HepG2 (cell line): Measurements from ENCODE around the gene C1orf159. TPM values are rescaled to one million over a fixed set of nuclear protein-coding genes. Genes with fewer than 3 reads are reported as not detected.

ENCODE experiments used
- ATAC-seq: fragments of 200-7000 bp; cut with Tn5 transposase; 3 replicates; pipeline ENCODE4 v1.9.1; 2020; ENCODE audit warnings: mild to moderate bottlenecking, moderate library complexity
- BruUV-seq: library from RNA; stranded (reverse); fragments of 400-500 nt; replicated peaks from 2 replicates; lab custom pipeline; 2021; lab: Mats Ljungman, UMichigan
- CTCF ChIA-PET: fragments of 300-600 bp; formaldehyde crosslinking; extraction: SDS; loops from one replicate; lab custom pipeline; 2021; ENCODE audit warnings: low total read pairs, inconsistent platforms, low intra/inter-chr PET ratio; lab: Yijun Ruan, JAX
- POLR2A ChIA-PET: fragments of 350-600 bp; sonication (Branson Sonifier 250); formaldehyde crosslinking; loops from one replicate; lab custom pipeline; 2020; ENCODE audit warnings: antibody characterized with exemption, inconsistent platforms; lab: Yijun Ruan, JAX
- DNase-seq: peaks from one replicate; pipeline ENCODE4 v3.0.0-alpha.2; 2015; ENCODE audit warnings: low spot score
- FAIRE-seq: peaks from 3 replicates; lab custom pipeline; 2011; peaks lifted over from hg19 to GRCh38; lab: Jason Lieb, UNC
- H2AFZ ChIP-seq: one replicate; pipeline ENCODE4 v1.6.1; 2011; ENCODE audit warnings: low read length, inconsistent platforms
- H3K27ac ChIP-seq: fragments of 300-600 bp; 3 replicates; pipeline ENCODE4 v1.8.0; 2011; ENCODE audit warnings: mixed run types, mild to moderate bottlenecking, mixed read lengths, low read length, inconsistent platforms; ENCODE audit not compliant: insufficient read depth; ENCODE audit errors: extremely low read length
- H3K27me3 ChIP-seq, 2 experiments: fragments of 200-600 bp in 1 of 2; 2 replicates in 1 of 2; 3 replicates in 1 of 2; pipeline versions ENCODE4 v1.6.0 to v1.8.0; 2011; ENCODE audit warnings: low read length in 2 of 2, mild to moderate bottlenecking in 2 of 2, moderate library complexity in 2 of 2, inconsistent platforms in 1 of 2; ENCODE audit not compliant: insufficient read depth in 2 of 2, control insufficient read depth in 1 of 2
- H3K36me3 ChIP-seq, 2 experiments: fragments of 200-600 bp in 1 of 2; replicated peaks in 1 of 2; 2 replicates in 1 of 2; 3 replicates in 1 of 2; pipeline versions ENCODE4 v1.5.1 to v1.8.0; 2011; ENCODE audit warnings: low read length in 2 of 2, inconsistent platforms in 1 of 2; ENCODE audit not compliant: insufficient read depth in 2 of 2, control insufficient read depth in 1 of 2
- H3K4me1 ChIP-seq: 2 replicates; pipeline ENCODE4 v1.5.1; 2012; ENCODE audit warnings: low read length, inconsistent platforms; ENCODE audit not compliant: insufficient read depth
- H3K4me2 ChIP-seq: 2 replicates; pipeline ENCODE4 v1.6.0; 2011; ENCODE audit warnings: low read depth, low read length, inconsistent platforms
- H3K4me3 ChIP-seq, 3 experiments: fragments of 200-600 bp in 1 of 3; sonication (generic), shearing (Covaris generic) in 1 of 3; replicated peaks in 1 of 3; 2 replicates each; pipeline ENCODE4 v1.5.1; 2011 to 2016; ENCODE audit warnings: low read length in 3 of 3, inconsistent platforms in 2 of 3, low read depth in 2 of 3, mild to moderate bottlenecking in 2 of 3, control low read depth in 1 of 3, mixed read lengths in 1 of 3; ENCODE audit not compliant: insufficient read depth in 1 of 3
- H3K79me2 ChIP-seq: one replicate; pipeline ENCODE4 v1.6.1; 2011; ENCODE audit warnings: low read length, inconsistent platforms; ENCODE audit not compliant: insufficient read depth
- H3K9ac ChIP-seq: 2 replicates; pipeline ENCODE4 v1.6.0; 2011; ENCODE audit warnings: mild to moderate bottlenecking, low read depth, low read length, inconsistent platforms; ENCODE audit not compliant: insufficient read depth
- H3K9me3 ChIP-seq: 2 replicates; pipeline ENCODE4 v1.5.1; 2012; ENCODE audit warnings: mild to moderate bottlenecking, low read length
- H4K20me1 ChIP-seq: 2 replicates; pipeline ENCODE4 v1.6.0; 2011; ENCODE audit warnings: inconsistent platforms, mild to moderate bottlenecking, low read length, moderate library complexity; ENCODE audit not compliant: insufficient read depth
- FOXK1 ChIP-seq: sonication (generic); formaldehyde crosslinking; IDR thresholded peaks from 2 replicates; pipeline ENCODE4 v1.4.0; 2020; ENCODE audit warnings: low read depth, missing genetic modification reagents, borderline replicate concordance
- HNRNPUL1 ChIP-seq: fragments of 200-400 bp; formaldehyde crosslinking; IDR thresholded peaks from 2 replicates; pipeline ENCODE4 v1.6.1; 2017; ENCODE audit warnings: low read depth, mild to moderate bottlenecking, low read length, moderate library complexity
- SAFB2 ChIP-seq: sonication (generic); formaldehyde crosslinking; IDR thresholded peaks from 2 replicates; pipeline ENCODE4 v1.5.1; 2020; ENCODE audit warnings: missing genetic modification reagents, low read depth, mild to moderate bottlenecking, borderline replicate concordance
- SCMH1 ChIP-seq: sonication (generic); formaldehyde crosslinking; IDR thresholded peaks from 2 replicates; pipeline ENCODE4 v1.9.0; 2021; ENCODE audit warnings: missing genetic modification reagents, mild to moderate bottlenecking, borderline replicate concordance
- SMYD3 ChIP-seq: sonication (generic); formaldehyde crosslinking; IDR thresholded peaks from 2 replicates; pipeline ENCODE4 v1.8.1; 2023; ENCODE audit warnings: mild to moderate bottlenecking, missing genetic modification reagents
- ZNF781 ChIP-seq: sonication (generic); formaldehyde crosslinking; IDR thresholded peaks from 2 replicates; pipeline ENCODE4 v1.5.1; 2020; ENCODE audit warnings: borderline replicate concordance, mild to moderate bottlenecking, missing genetic modification reagents; ENCODE audit errors: not compliant biosample characterization
- ZNF790 ChIP-seq: sonication (generic); formaldehyde crosslinking; IDR thresholded peaks from 2 replicates; pipeline ENCODE4 v1.8.0; 2022; ENCODE audit warnings: missing genetic modification reagents, mild to moderate bottlenecking, borderline replicate concordance
- WGBS: methylation state at CpG from one replicate; pipeline ENCODE4 v1.1.6; 2017; ENCODE audit warnings: low lambda C conversion rate; 5-methylcytosine and 5-hydroxymethylcytosine counted together
- in situ Hi-C: cut with HindIII; loops from 2 replicates; pipeline ENCODE4 v1.10.0; 2017; ENCODE audit warnings: low pct_unique_long_range_greater_than_20kb; ENCODE audit not compliant: extremely low pct_ligation_motif_present
- intact Hi-C: fragments of 100-400 bp; cut with micrococcal nuclease; formaldehyde crosslinking; loops from one replicate; pipeline ENCODE4 v1.10.0; 2022; ENCODE audit not compliant: unreplicated experiment
- polyA plus RNA-seq, 8 experiments: library from polyadenylated mRNA; depleted of rRNA in 3 of 8; stranded (reverse) in 7 of 8; unstranded in 1 of 8; fragments of >200 nt; fragmentation: Illumina TruSeq in 4 of 8; extraction: Trizol in 4 of 8; gene quantifications; 2 replicates each; pipeline versions ENCODE4 v1.2.1 to v1.2.3, GENCODE V29; 2011 to 2016; ENCODE audit warnings: low read depth in 4 of 8, missing spikeins in 1 of 8, mixed read lengths in 1 of 8; ENCODE audit not compliant: insufficient read depth in 1 of 8
- total RNA-seq, 5 experiments: library from RNA; depleted of rRNA; stranded (reverse); fragments of >200 nt; fragmentation: Illumina TruSeq; extraction: Trizol; gene quantifications; 2 replicates each; pipeline ENCODE4 v1.2.3, GENCODE V29; 2016; ENCODE audit warnings: low read depth in 1 of 5
- TF ChIP-seq, protein P1 (sequence below): sonication (generic); formaldehyde crosslinking; IDR thresholded peaks from 2 replicates; pipeline ENCODE4 v1.4.0; 2020; ENCODE audit warnings: mild to moderate bottlenecking, missing genetic modification reagents, borderline replicate concordance

The C1orf159 gene
- total and polyA plus RNA-seq, 2 of the 13 experiments (the other 11 are each of a cell fraction or from before 2014, with no cell fraction given): 3.8 to 6.7 TPM

DNA sequence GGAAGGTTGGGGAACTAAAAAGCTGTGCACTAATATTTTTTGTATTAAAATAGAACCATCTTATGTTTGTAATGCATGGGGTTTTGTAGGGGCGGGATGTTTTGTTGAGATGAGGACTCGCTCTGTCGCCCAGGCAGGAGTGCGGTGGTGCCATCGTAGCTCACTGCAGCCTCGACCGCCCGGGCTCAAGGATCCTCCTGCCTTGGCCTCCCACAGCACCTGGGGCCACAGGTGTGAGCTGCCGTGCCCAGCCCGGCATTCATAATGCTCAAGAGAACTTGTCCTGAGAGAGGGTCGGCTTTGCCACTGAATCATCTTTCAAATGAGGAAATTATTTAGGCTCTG lies 3.0 kb upstream of the C1orf159 start:
- Histone ChIP-seq H3K9me3 (no peaks in the 10 kb centered on the region), H4K20me1 (no peaks in the 10 kb centered on the region), H3K27ac (no peak overlapping the region), H3K9ac (no peak overlapping the region), H2AFZ (no peak overlapping the region), H3K4me1 (peaks cover 50% of the 10 kb centered on the region), H3K4me2 (no peak overlapping the region), H3K79me2 (peaks cover 6% of the 10 kb centered on the region), H3K4me3 (no peak overlapping the region), H3K27me3 (peaks cover 7 to 37% of the 10 kb centered on the region in 2 experiments; a peak in 4 of 5 replicates), H3K36me3 (no peaks in the 10 kb centered on the region)
- no TSS peak for BruUV-seq
- no peak for DNase-seq
- WGBS: 40% methylated on average over 11 of the region's 11 CpGs
- ChIA-PET POLR2A (no interaction called here), CTCF (no interaction called here)
- no peak for FAIRE-seq
- intact Hi-C loops: no loop called here
- ATAC-seq: no peak
- TF ChIP-seq HNRNPUL1: no peak
- TF ChIP-seq SCMH1 (CRISPR knock-in tag): no peak
- no peak for TF ChIP-seq SAFB2 (CRISPR knock-in tag)
- TF ChIP-seq ZNF790 (CRISPR knock-in tag): no peak
- TF ChIP-seq, protein P1, sequence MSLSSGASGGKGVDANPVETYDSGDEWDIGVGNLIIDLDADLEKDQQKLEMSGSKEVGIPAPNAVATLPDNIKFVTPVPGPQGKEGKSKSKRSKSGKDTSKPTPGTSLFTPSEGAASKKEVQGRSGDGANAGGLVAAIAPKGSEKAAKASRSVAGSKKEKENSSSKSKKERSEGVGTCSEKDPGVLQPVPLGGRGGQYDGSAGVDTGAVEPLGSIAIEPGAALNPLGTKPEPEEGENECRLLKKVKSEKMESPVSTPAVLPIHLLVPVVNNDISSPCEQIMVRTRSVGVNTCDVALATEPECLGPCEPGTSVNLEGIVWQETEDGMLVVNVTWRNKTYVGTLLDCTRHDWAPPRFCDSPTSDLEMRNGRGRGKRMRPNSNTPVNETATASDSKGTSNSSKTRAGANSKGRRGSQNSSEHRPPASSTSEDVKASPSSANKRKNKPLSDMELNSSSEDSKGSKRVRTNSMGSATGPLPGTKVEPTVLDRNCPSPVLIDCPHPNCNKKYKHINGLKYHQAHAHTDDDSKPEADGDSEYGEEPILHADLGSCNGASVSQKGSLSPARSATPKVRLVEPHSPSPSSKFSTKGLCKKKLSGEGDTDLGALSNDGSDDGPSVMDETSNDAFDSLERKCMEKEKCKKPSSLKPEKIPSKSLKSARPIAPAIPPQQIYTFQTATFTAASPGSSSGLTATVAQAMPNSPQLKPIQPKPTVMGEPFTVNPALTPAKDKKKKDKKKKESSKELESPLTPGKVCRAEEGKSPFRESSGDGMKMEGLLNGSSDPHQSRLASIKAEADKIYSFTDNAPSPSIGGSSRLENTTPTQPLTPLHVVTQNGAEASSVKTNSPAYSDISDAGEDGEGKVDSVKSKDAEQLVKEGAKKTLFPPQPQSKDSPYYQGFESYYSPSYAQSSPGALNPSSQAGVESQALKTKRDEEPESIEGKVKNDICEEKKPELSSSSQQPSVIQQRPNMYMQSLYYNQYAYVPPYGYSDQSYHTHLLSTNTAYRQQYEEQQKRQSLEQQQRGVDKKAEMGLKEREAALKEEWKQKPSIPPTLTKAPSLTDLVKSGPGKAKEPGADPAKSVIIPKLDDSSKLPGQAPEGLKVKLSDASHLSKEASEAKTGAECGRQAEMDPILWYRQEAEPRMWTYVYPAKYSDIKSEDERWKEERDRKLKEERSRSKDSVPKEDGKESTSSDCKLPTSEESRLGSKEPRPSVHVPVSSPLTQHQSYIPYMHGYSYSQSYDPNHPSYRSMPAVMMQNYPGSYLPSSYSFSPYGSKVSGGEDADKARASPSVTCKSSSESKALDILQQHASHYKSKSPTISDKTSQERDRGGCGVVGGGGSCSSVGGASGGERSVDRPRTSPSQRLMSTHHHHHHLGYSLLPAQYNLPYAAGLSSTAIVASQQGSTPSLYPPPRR (CRISPR knock-in tag): no peak
- TF ChIP-seq FOXK1 (CRISPR knock-in tag): no peak
- no peak for TF ChIP-seq SMYD3 (CRISPR knock-in tag)
- no peak for TF ChIP-seq ZNF781 (CRISPR knock-in tag)
- in situ Hi-C loops: no loop called here
